ENCODE results near the gene FOXL2. TPM values are rescaled to one million over a fixed set of nuclear protein-coding genes. Genes with fewer than 3 reads are reported as not detected.

The FOXL2 gene
- total and polyA plus RNA-seq, 10 of the 15 experiments (the other 5 are each of a cell fraction or from before 2014, with no cell fraction given), result not detected

- no peak for TF ChIP-seq PKNOX1 (IDR thresholded peaks at IDR 0.05)
Observed at GRCh38 chr3:138949445-138950005, 2.6 kb upstream of the FOXL2 start (continued).

GRCh38 chr3:138949002-138949418 lies 2.1 kb upstream of the FOXL2 start:
- Histone ChIP-seq H3K9me3 (replicated peaks; ENCODE audit: control insufficient read depth, insufficient read depth, low read length) (no peaks in the 10 kb centered on the region; the same call in 2 of the 3 replicates), H3K9ac (ENCODE audit: control insufficient read depth, insufficient read depth, low read length) (no peak overlapping the region), H3K4me3 (no peak overlapping the region), H3K79me2 (ENCODE audit: control insufficient read depth, insufficient read depth, low read length) (no peaks in the 10 kb centered on the region), H3K4me1 (ENCODE audit: control insufficient read depth, insufficient read depth, low read length) (no peaks in the 10 kb centered on the region), H2AFZ (ENCODE audit: control insufficient read depth, low read depth, low read length) (no peak overlapping the region), H3K27me3 (replicated peaks in 1 of 2; ENCODE audit: control insufficient read depth in 2 of 2, insufficient read depth in 2 of 2, low read length in 1 of 2) (peaks cover 18 to 20% of the 10 kb centered on the region in 2 experiments), H3K4me2 (ENCODE audit: control insufficient read depth, insufficient read depth) (no peak overlapping the region), H3K27ac (ENCODE audit: control insufficient read depth, insufficient read depth) (no peak overlapping the region), H4K20me1 (ENCODE audit: control insufficient read depth, insufficient read depth) (0 out of 2 replicates have a peak, but pooled peaks cover 3% of the 10 kb centered on the region), H3K36me3 (ENCODE audit: control insufficient read depth in 2 of 2, insufficient read depth in 2 of 2, low read length in 1 of 2) (no peaks in the 10 kb centered on the region)
- ATAC-seq (no peak), FAIRE-seq (no peak), DNase-seq (ENCODE audit: low read depth, low spot score) (no peak)
- ChIA-PET CTCF (interaction anchor here (0.6 kb wide), 1 partner anchor 336 kb away, joined by 3 read pairs; no protein-coding TSS in a partner anchor), SMC1A (ENCODE audit: uncharacterized antibody, unreplicated experiment) (no interaction called here), POLR2A (no interaction called here), RAD21 (ENCODE audit: unreplicated experiment) (no interaction called here)
- BruUV-seq (replicated peaks), result no TSS peak
- TF ChIP-seq EZH2 (IDR thresholded peaks at IDR 0.05; ENCODE audit: borderline replicate concordance, control insufficient read depth, low read depth, low read length) (0 out of 2 replicates have a peak, but pooled peaks have one; percentile 35), MTA2 (IDR thresholded peaks at IDR 0.05; ENCODE audit: low read depth) (no peak), NR2F1 (conservative IDR thresholded peaks at IDR 0.05) (no peak), TAF1 (IDR thresholded peaks at IDR 0.05; ENCODE audit: borderline replicate concordance, low read depth, low read length) (no peak)
- 27% methylated on average over 4 of the region's 5 CpGs for WGBS (ENCODE audit: insufficient coverage, insufficient replicate concordance, low lambda C conversion rate, missing lambda C conversion rate)
- in situ Hi-C loops (cut with MboI) (loop anchor here (25.0 kb wide), 1 partner anchor 1187 kb away; the partner anchor contains the start of gene SOX14), intact Hi-C loops (cut with micrococcal nuclease; ENCODE audit: unreplicated experiment) (loop anchor here (10.0 kb wide), 1 partner anchor 146 kb away; no protein-coding TSS in a partner anchor)
